ENCODE data around the gene AKR1D1. TPM values are rescaled to one million over a fixed set of nuclear protein-coding genes. Genes with fewer than 3 reads are reported as not detected.

AKR1D1 gene
- total and polyA plus RNA-seq, 2 of the 13 experiments (the other 11 are each of a cell fraction or from before 2014, with no cell fraction given), result 6.9 to 37.0 TPM

GRCh38 chr7:138105221-138105620, 29.0 kb downstream of the AKR1D1 start (continued):
- TF ChIP-seq ZNF407 (CRISPR knock-in tag; IDR thresholded peaks at IDR 0.05; ENCODE audit: not compliant biosample characterization) (no peak), ZNF367 (CRISPR knock-in tag; IDR thresholded peaks at IDR 0.05; ENCODE audit: borderline replicate concordance) (no peak), EP300 (IDR thresholded peaks at IDR 0.05; ENCODE audit: low read depth in 2 of 2, low read length in 2 of 2) (no peak), EP300 (CRISPR knock-in tag; IDR thresholded peaks at IDR 0.05; ENCODE audit: borderline replicate concordance) (no peak), ZFYVE20 (CRISPR knock-in tag; IDR thresholded peaks at IDR 0.05; ENCODE audit: borderline replicate concordance, low read depth) (no peak), ZNF781 (CRISPR knock-in tag; IDR thresholded peaks at IDR 0.05; ENCODE audit: borderline replicate concordance, not compliant biosample characterization) (no peak), CCDC6 (CRISPR knock-in tag; IDR thresholded peaks at IDR 0.05) (no peak), CBX5 (CRISPR knock-in tag; IDR thresholded peaks at IDR 0.05; ENCODE audit: borderline replicate concordance) (no peak), NCOA2 (CRISPR knock-in tag; IDR thresholded peaks at IDR 0.05) (no peak), IRX3 (CRISPR knock-in tag; IDR thresholded peaks at IDR 0.05; ENCODE audit: borderline replicate concordance, low read depth) (no peak), BATF2 (CRISPR knock-in tag; IDR thresholded peaks at IDR 0.05) (no peak), ZFP36L2 (CRISPR knock-in tag; IDR thresholded peaks at IDR 0.05) (no peak)

Data from HepG2 (cell line).